HL-60 (cell line): ENCODE measurements around the gene ALDH3B1.

Source experiments
- DNase-seq, 2 experiments: peaks; one replicate each; pipeline ENCODE4 v3.0.0-alpha.2; 2010 to 2020; ENCODE audit warnings: low read depth in 1 of 2, low spot score in 1 of 2
- H3K27ac ChIP-seq: fragments of 250-450 bp; sonication (Bioruptor Pico); replicated peaks from 2 replicates; pipeline ENCODE4 v1.5.1; 2020; ENCODE audit warnings: mild to moderate bottlenecking, moderate library complexity
- H3K27me3 ChIP-seq: fragments of 250-450 bp; sonication (Bioruptor Pico); 2 replicates; pipeline ENCODE4 v1.5.1; 2021; ENCODE audit warnings: mild to moderate bottlenecking, moderate library complexity; ENCODE audit not compliant: insufficient read depth, poor library complexity, severe bottlenecking
- H3K4me3 ChIP-seq: replicated peaks from 2 replicates; pipeline ENCODE4 v1.5.1; 2011; ENCODE audit warnings: mild to moderate bottlenecking, control low read depth, low read length; ENCODE audit not compliant: insufficient read depth
- GABPA ChIP-seq: IDR thresholded peaks from 2 replicates; pipeline ENCODE4 v1.6.1; 2012; ENCODE audit warnings: low read depth
- POLR2AphosphoS5 ChIP-seq: IDR thresholded peaks from 2 replicates; pipeline ENCODE4 v1.6.1; 2012; ENCODE audit warnings: low read depth
- REST ChIP-seq: IDR thresholded peaks from 2 replicates; pipeline ENCODE4 v1.6.1; 2012; ENCODE audit warnings: low read depth; ENCODE audit not compliant: insufficient replicate concordance
- SPI1 ChIP-seq: IDR thresholded peaks from 2 replicates; pipeline ENCODE4 v1.6.1; 2012; ENCODE audit warnings: low read depth, mild to moderate bottlenecking, borderline replicate concordance
- TF ChIP-seq, protein P1 (sequence below): IDR thresholded peaks from one replicate; pipeline ENCODE4 v1.5.1; 2011; ENCODE audit warnings: low read length, control low read depth, inconsistent platforms; ENCODE audit not compliant: insufficient read depth

ALDH3B1 gene

GRCh38 chr11:67998150-67999045 lies 11.7 kb upstream of the ALDH3B1 start:
- peak; percentile 62; the same call in 1 of the 2 replicates for TF ChIP-seq POLR2AphosphoS5
- peak; percentile 3; the same call in 1 of the 2 replicates for TF ChIP-seq SPI1
- no peak for TF ChIP-seq GABPA

GRCh38 chr11:67999201-67999629 lies 10.9 kb upstream of the ALDH3B1 start:
- Histone ChIP-seq H3K4me3 (no peak overlapping the region), H3K27ac (no peak overlapping the region), H3K27me3 (no peaks in the 10 kb centered on the region)
- TF ChIP-seq, protein P1, sequence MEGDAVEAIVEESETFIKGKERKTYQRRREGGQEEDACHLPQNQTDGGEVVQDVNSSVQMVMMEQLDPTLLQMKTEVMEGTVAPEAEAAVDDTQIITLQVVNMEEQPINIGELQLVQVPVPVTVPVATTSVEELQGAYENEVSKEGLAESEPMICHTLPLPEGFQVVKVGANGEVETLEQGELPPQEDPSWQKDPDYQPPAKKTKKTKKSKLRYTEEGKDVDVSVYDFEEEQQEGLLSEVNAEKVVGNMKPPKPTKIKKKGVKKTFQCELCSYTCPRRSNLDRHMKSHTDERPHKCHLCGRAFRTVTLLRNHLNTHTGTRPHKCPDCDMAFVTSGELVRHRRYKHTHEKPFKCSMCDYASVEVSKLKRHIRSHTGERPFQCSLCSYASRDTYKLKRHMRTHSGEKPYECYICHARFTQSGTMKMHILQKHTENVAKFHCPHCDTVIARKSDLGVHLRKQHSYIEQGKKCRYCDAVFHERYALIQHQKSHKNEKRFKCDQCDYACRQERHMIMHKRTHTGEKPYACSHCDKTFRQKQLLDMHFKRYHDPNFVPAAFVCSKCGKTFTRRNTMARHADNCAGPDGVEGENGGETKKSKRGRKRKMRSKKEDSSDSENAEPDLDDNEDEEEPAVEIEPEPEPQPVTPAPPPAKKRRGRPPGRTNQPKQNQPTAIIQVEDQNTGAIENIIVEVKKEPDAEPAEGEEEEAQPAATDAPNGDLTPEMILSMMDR: no peak
- no peak for TF ChIP-seq POLR2AphosphoS5
- TF ChIP-seq GABPA: no peak
- no peak for TF ChIP-seq REST
- no peak for TF ChIP-seq SPI1
- no peak for DNase-seq

More at GRCh38 chr11:67998150-67999045, 11.7 kb upstream of the ALDH3B1 start:
- peak overlapping the region; percentile 66 for H3K27ac ChIP-seq
- H3K27me3 ChIP-seq: no peaks in the 10 kb centered on the region
- no peak overlapping the region; the same call in 1 of the 2 replicates for H3K4me3 ChIP-seq
- DNase-seq: peak in 1 of 2 experiments; percentile 87

DNA sequence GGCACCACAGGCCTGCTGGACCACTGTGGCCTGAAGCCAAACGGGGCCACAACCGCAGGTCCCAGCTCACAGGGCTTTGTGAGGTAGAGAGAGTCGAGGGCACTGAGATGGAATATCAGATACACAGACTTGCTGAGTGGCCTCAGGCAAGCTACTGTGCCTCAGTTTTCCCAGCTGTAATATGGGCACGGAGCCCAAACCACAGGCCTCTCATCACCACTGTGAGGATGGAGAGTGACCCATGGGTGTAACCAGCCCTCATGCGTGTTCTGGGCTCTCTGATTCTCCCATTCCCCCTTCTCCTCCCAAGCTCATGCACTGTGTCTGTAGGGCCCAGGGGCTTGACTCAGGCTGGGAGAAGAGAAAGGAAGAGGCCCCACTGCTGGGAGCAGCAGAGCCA lies 10.4 kb upstream of the ALDH3B1 start:
- no peak for DNase-seq
- Histone ChIP-seq H3K4me3 (no peak overlapping the region), H3K27me3 (no peaks in the 10 kb centered on the region), H3K27ac (peak overlapping the region; percentile 9)
- TF ChIP-seq POLR2AphosphoS5: peak; percentile 50; the same call in 1 of the 2 replicates
- no peak for TF ChIP-seq GABPA
- TF ChIP-seq, protein P1: no peak
- TF ChIP-seq SPI1: no peak

- peak overlapping the region; percentile 73 for H3K4me3 ChIP-seq
- TF ChIP-seq REST (no peak), SPI1 (no peak), POLR2AphosphoS5 (no peak), GABPA (no peak)
- TF ChIP-seq, protein P1: no peak
- DNase-seq: peak in 1 of 2 experiments; percentile 84
- peak overlapping the region; percentile 77 for H3K27ac ChIP-seq
- no peaks in the 10 kb centered on the region for H3K27me3 ChIP-seq
Measured at GRCh38 chr11:68002575-68002937, 7.6 kb upstream of the ALDH3B1 start.
